ENCODE measurements around the gene GABRR3.
A peak's percentile ranks its signal among the peaks of the same experiment; 100 is the strongest.

Gene GABRR3

GRCh38 chr3:97983933-97984491, 51.1 kb downstream of the GABRR3 start:
- no peaks in the 10 kb centered on the region for H3K36me3 ChIP-seq (ENCODE audit: insufficient read depth, low read length)
- peaks cover 25% of the 10 kb centered on the region for H3K4me1 ChIP-seq (ENCODE audit: insufficient read depth, low read length)
- no peak overlapping the region for H3K9ac ChIP-seq (ENCODE audit: low read length)
- H3K27me3 ChIP-seq (ENCODE audit: control insufficient read depth in 1 of 2, insufficient read depth in 2 of 2, low read length in 2 of 2): no peaks in the 10 kb centered on the region
- no peak overlapping the region for H3K4me3 ChIP-seq (ENCODE audit: low read depth in 1 of 2, low read length in 2 of 2)
- no peak overlapping the region for H3K27ac ChIP-seq (ENCODE audit: low read depth, low read length)
- H3K9me3 ChIP-seq (ENCODE audit: low read length): no peaks in the 10 kb centered on the region

- peaks cover 25% of the 10 kb centered on the region for H3K4me1 ChIP-seq (ENCODE audit: insufficient read depth, low read length)
- no peak overlapping the region for H3K9ac ChIP-seq (ENCODE audit: low read length)
- H3K27me3 ChIP-seq (ENCODE audit: control insufficient read depth in 1 of 2, insufficient read depth in 2 of 2, low read length in 2 of 2): no peaks in the 10 kb centered on the region
- no peak overlapping the region for H3K4me3 ChIP-seq (ENCODE audit: low read depth in 1 of 2, low read length in 2 of 2)
- H3K36me3 ChIP-seq (ENCODE audit: insufficient read depth, low read length): no peaks in the 10 kb centered on the region
- H3K27ac ChIP-seq (ENCODE audit: low read depth, low read length): no peak overlapping the region
- no peaks in the 10 kb centered on the region for H3K9me3 ChIP-seq (ENCODE audit: low read length)
Measured at GRCh38 chr3:97981886-97982285, 53.2 kb downstream of the GABRR3 start.

GRCh38 chr3:97979610-97980009, 55.5 kb downstream of the GABRR3 start:
- H3K27me3 ChIP-seq (ENCODE audit: control insufficient read depth in 1 of 2, insufficient read depth in 2 of 2, low read length in 2 of 2): no peaks in the 10 kb centered on the region
- no peaks in the 10 kb centered on the region for H3K36me3 ChIP-seq (ENCODE audit: insufficient read depth, low read length)
- no peak overlapping the region for H3K27ac ChIP-seq (ENCODE audit: low read depth, low read length)
- no peak overlapping the region for H3K9ac ChIP-seq (ENCODE audit: low read length)
- H3K4me3 ChIP-seq (ENCODE audit: low read depth in 1 of 2, low read length in 2 of 2): no peak overlapping the region
- peaks cover 25% of the 10 kb centered on the region for H3K4me1 ChIP-seq (ENCODE audit: insufficient read depth, low read length)
- no peaks in the 10 kb centered on the region for H3K9me3 ChIP-seq (ENCODE audit: low read length)

GRCh38 chr3:97975466-97975865, 59.6 kb downstream of the GABRR3 start:
- Histone ChIP-seq H3K36me3 (ENCODE audit: insufficient read depth, low read length) (no peaks in the 10 kb centered on the region), H3K9me3 (ENCODE audit: low read length) (no peaks in the 10 kb centered on the region)

GRCh38 chr3:97974996-97975395, 60.1 kb downstream of the GABRR3 start:
- Histone ChIP-seq H3K4me1 (ENCODE audit: insufficient read depth, low read length) (peaks cover 15% of the 10 kb centered on the region), H3K9me3 (ENCODE audit: low read length) (no peaks in the 10 kb centered on the region), H3K9ac (ENCODE audit: low read length) (no peak overlapping the region), H3K27ac (ENCODE audit: low read depth, low read length) (no peak overlapping the region), H3K36me3 (ENCODE audit: insufficient read depth, low read length) (no peaks in the 10 kb centered on the region), H3K4me3 (ENCODE audit: low read depth in 1 of 2, low read length in 2 of 2) (no peak overlapping the region), H3K27me3 (ENCODE audit: control insufficient read depth in 1 of 2, insufficient read depth in 2 of 2, low read length in 2 of 2) (no peaks in the 10 kb centered on the region)

More at GRCh38 chr3:97975466-97975865, 59.6 kb downstream of the GABRR3 start:
- Histone ChIP-seq H3K27ac (ENCODE audit: low read depth, low read length) (no peak overlapping the region), H3K27me3 (ENCODE audit: control insufficient read depth in 1 of 2, insufficient read depth in 2 of 2, low read length in 2 of 2) (no peaks in the 10 kb centered on the region), H3K4me1 (ENCODE audit: insufficient read depth, low read length) (peaks cover 15% of the 10 kb centered on the region), H3K4me3 (ENCODE audit: low read depth in 1 of 2, low read length in 2 of 2) (no peak overlapping the region), H3K9ac (ENCODE audit: low read length) (no peak overlapping the region)

- Histone ChIP-seq H3K27me3 (ENCODE audit: control insufficient read depth in 1 of 2, insufficient read depth in 2 of 2, low read length in 2 of 2) (no peaks in the 10 kb centered on the region), H3K9me3 (ENCODE audit: low read length) (no peaks in the 10 kb centered on the region), H3K27ac (ENCODE audit: low read depth, low read length) (no peak overlapping the region), H3K4me1 (ENCODE audit: insufficient read depth, low read length) (peaks cover 19% of the 10 kb centered on the region), H3K36me3 (ENCODE audit: insufficient read depth, low read length) (no peaks in the 10 kb centered on the region), H3K4me3 (ENCODE audit: low read depth in 1 of 2, low read length in 2 of 2) (peak overlapping the region in 1 of 2 donors; percentile 24), H3K9ac (ENCODE audit: low read length) (no peak overlapping the region)
Measured at GRCh38 chr3:97972976-97973375, 62.1 kb downstream of the GABRR3 start.

- Histone ChIP-seq H3K9me3 (ENCODE audit: low read length) (no peaks in the 10 kb centered on the region), H3K4me1 (ENCODE audit: insufficient read depth, low read length) (peaks cover 19% of the 10 kb centered on the region), H3K36me3 (ENCODE audit: insufficient read depth, low read length) (peaks cover 2% of the 10 kb centered on the region), H3K27me3 (ENCODE audit: control insufficient read depth in 1 of 2, insufficient read depth in 2 of 2, low read length in 2 of 2) (no peaks in the 10 kb centered on the region), H3K4me3 (ENCODE audit: low read depth in 1 of 2, low read length in 2 of 2) (peak within 1 kb of the TSS; percentile 24 to 59), H3K9ac (ENCODE audit: low read length) (peak within 1 kb of the TSS; percentile 18), H3K27ac (ENCODE audit: low read depth, low read length) (no peak within 1 kb of the TSS)
Measured at GRCh38 chr3:97971679-97972567, 63.2 kb downstream of the GABRR3 start, which contains the start of gene RIOX2. Gene RIOX2 (minus strand): TSS chr3:97972431. CDS start chr3:97967593, 4,838 bp downstream.

- H3K27ac ChIP-seq (ENCODE audit: low read depth, low read length): no peak overlapping the region
- peak overlapping the region; percentile 18 for H3K9ac ChIP-seq (ENCODE audit: low read length)
- no peaks in the 10 kb centered on the region for H3K9me3 ChIP-seq (ENCODE audit: low read length)
- H3K36me3 ChIP-seq (ENCODE audit: insufficient read depth, low read length): peaks cover 6% of the 10 kb centered on the region
- H3K4me3 ChIP-seq (ENCODE audit: low read depth in 1 of 2, low read length in 2 of 2): peak overlapping the region in 1 of 2 donors; percentile 59
- H3K27me3 ChIP-seq (ENCODE audit: control insufficient read depth in 1 of 2, insufficient read depth in 2 of 2, low read length in 2 of 2): no peaks in the 10 kb centered on the region
- peaks cover 19% of the 10 kb centered on the region for H3K4me1 ChIP-seq (ENCODE audit: insufficient read depth, low read length)
Measured at GRCh38 chr3:97970956-97971620, 64.0 kb downstream of the GABRR3 start.

- Histone ChIP-seq H3K4me3 (ENCODE audit: low read depth in 1 of 2, low read length in 2 of 2) (no peak overlapping the region), H3K27ac (ENCODE audit: low read depth, low read length) (no peak overlapping the region)
Measured at GRCh38 chr3:97970156-97970555, 65.0 kb downstream of the GABRR3 start.

GRCh38 chr3:97969541-97969940, 65.6 kb downstream of the GABRR3 start:
- Histone ChIP-seq H3K4me3 (ENCODE audit: low read depth in 1 of 2, low read length in 2 of 2) (no peak overlapping the region), H3K9ac (ENCODE audit: low read length) (no peak overlapping the region), H3K4me1 (ENCODE audit: insufficient read depth, low read length) (peaks cover 28% of the 10 kb centered on the region), H3K9me3 (ENCODE audit: low read length) (no peaks in the 10 kb centered on the region), H3K36me3 (ENCODE audit: insufficient read depth, low read length) (peaks cover 6% of the 10 kb centered on the region), H3K27me3 (ENCODE audit: control insufficient read depth in 1 of 2, insufficient read depth in 2 of 2, low read length in 2 of 2) (no peaks in the 10 kb centered on the region), H3K27ac (ENCODE audit: low read depth, low read length) (no peak overlapping the region)

More at GRCh38 chr3:97970156-97970555, 65.0 kb downstream of the GABRR3 start:
- H3K9me3 ChIP-seq (ENCODE audit: low read length): no peaks in the 10 kb centered on the region
- H3K4me1 ChIP-seq (ENCODE audit: insufficient read depth, low read length): peaks cover 26% of the 10 kb centered on the region
- no peak overlapping the region for H3K9ac ChIP-seq (ENCODE audit: low read length)
- H3K36me3 ChIP-seq (ENCODE audit: insufficient read depth, low read length): peaks cover 6% of the 10 kb centered on the region
- no peaks in the 10 kb centered on the region for H3K27me3 ChIP-seq (ENCODE audit: control insufficient read depth in 1 of 2, insufficient read depth in 2 of 2, low read length in 2 of 2)

- Histone ChIP-seq H3K27ac (ENCODE audit: low read depth, low read length) (no peak overlapping the region), H3K9ac (ENCODE audit: low read length) (no peak overlapping the region), H3K27me3 (ENCODE audit: control insufficient read depth in 1 of 2, insufficient read depth in 2 of 2, low read length in 2 of 2) (no peaks in the 10 kb centered on the region), H3K4me3 (ENCODE audit: low read depth in 1 of 2, low read length in 2 of 2) (no peak overlapping the region), H3K4me1 (ENCODE audit: insufficient read depth, low read length) (peaks cover 28% of the 10 kb centered on the region), H3K36me3 (ENCODE audit: insufficient read depth, low read length) (peaks cover 6% of the 10 kb centered on the region), H3K9me3 (ENCODE audit: low read length) (no peaks in the 10 kb centered on the region)
Measured at GRCh38 chr3:97968376-97968775, 66.7 kb downstream of the GABRR3 start.

All from muscle layer of colon (tissue), 2 donors.